K562 (cell line): ENCODE measurements around the gene GIPC3. TPM values are rescaled to one million over a fixed set of nuclear protein-coding genes. Genes with fewer than 3 reads are reported as not detected.

Experiments
- ARID3A ChIP-seq: IDR thresholded peaks from 2 replicates; pipeline ENCODE4 v1.6.1; 2012; ENCODE audit warnings: low read depth, low read length, improper control_type of control experiment, borderline replicate concordance
- BDP1 ChIP-seq: IDR thresholded peaks from 3 replicates; pipeline ENCODE4 v1.6.1; 2011; ENCODE audit not compliant: insufficient read length, insufficient read depth
- CBX3 ChIP-seq, 2 experiments: IDR thresholded peaks; 1 replicate in 1 of 2; 2 replicates in 1 of 2; pipeline ENCODE4 v1.6.1; 2012; ENCODE audit warnings: inconsistent platforms in 2 of 2, low read length in 2 of 2, borderline replicate concordance in 1 of 2, control low read depth in 1 of 2
- CTCF ChIP-seq, 3 experiments: IDR thresholded peaks in 2 of 3; conservative IDR thresholded peaks in 1 of 3; 2 replicates each; pipeline ENCODE4 v1.5.1; 2011 to 2012; ENCODE audit warnings: low read length in 3 of 3, mild to moderate bottlenecking in 3 of 3, control low read depth in 2 of 3, improper control_type of control experiment in 1 of 3, inconsistent platforms in 1 of 3, low read depth in 1 of 3, mixed read lengths in 1 of 3, moderate library complexity in 1 of 3; ENCODE audit not compliant: insufficient read depth in 2 of 3
- FOXJ2 ChIP-seq: fragments of 200-800 bp; sonication (Bioruptor generic); IDR thresholded peaks from 2 replicates; pipeline ENCODE4 v1.6.1; 2016; ENCODE audit warnings: missing genetic modification characterization, missing compliant biosample characterization
- HMGXB4 ChIP-seq: sonication (generic); formaldehyde crosslinking; IDR thresholded peaks from 2 replicates; pipeline ENCODE4 v1.8.1; 2023; ENCODE audit warnings: mild to moderate bottlenecking, missing genetic modification reagents
- KHSRP ChIP-seq: fragments of 450-650 bp; IDR thresholded peaks from 2 replicates; pipeline ENCODE4 v1.6.1; 2017
- MYC ChIP-seq, 2 experiments: fragments of 250-450 bp in 1 of 2; sonication (Bioruptor Pico) in 1 of 2; IDR thresholded peaks; 2 replicates each; pipeline versions ENCODE4 v1.5.1 to v1.6.1; 2012 to 2021; ENCODE audit warnings: low read depth in 2 of 2, borderline replicate concordance in 1 of 2, improper control_type of control experiment in 1 of 2, low read length in 1 of 2, mild to moderate bottlenecking in 1 of 2, moderate library complexity in 1 of 2
- PTBP1 ChIP-seq: fragments of 200-400 bp; formaldehyde crosslinking; IDR thresholded peaks from 2 replicates; pipeline ENCODE4 v1.6.1; 2017; ENCODE audit warnings: low read depth, low read length
- SMAD1 ChIP-seq: fragments of 150-350 bp; IDR thresholded peaks from 2 replicates; pipeline ENCODE4 v1.6.1; 2014; ENCODE audit warnings: low read length, low read depth; ENCODE audit not compliant: partially characterized antibody
- ZBTB49 ChIP-seq: sonication (generic); formaldehyde crosslinking; IDR thresholded peaks from 2 replicates; pipeline ENCODE4 v1.8.0; 2022; ENCODE audit warnings: missing genetic modification reagents, mild to moderate bottlenecking, borderline replicate concordance
- ZNF583 ChIP-seq: fragments of 250-450 bp; sonication (Bioruptor Pico); IDR thresholded peaks from 2 replicates; pipeline ENCODE4 v1.4.0; 2020
- ZNF740 ChIP-seq, 3 experiments: fragments of 200-800 bp in 1 of 3; sonication (Bioruptor generic) in 1 of 3; sonication (generic) in 1 of 3; formaldehyde crosslinking in 1 of 3; IDR thresholded peaks; 2 replicates each; pipeline versions ENCODE4 v1.6.1 to v1.8.0; 2016 to 2022; ENCODE audit warnings: mild to moderate bottlenecking in 2 of 3, missing compliant biosample characterization in 2 of 3, missing genetic modification characterization in 2 of 3, missing genetic modification reagents in 1 of 3
- polyA plus RNA-seq, 8 experiments: library from polyadenylated mRNA; depleted of rRNA in 4 of 8; stranded (reverse) in 5 of 8; unstranded in 3 of 8; fragments of >200 nt; fragmentation: Nextera tagmentation in 2 of 8; fragmentation: Illumina TruSeq in 1 of 8; extraction: Ambion mirVana in 2 of 8; extraction: Trizol in 1 of 8; gene quantifications; 2 replicates each; pipeline versions ENCODE4 v1.2.1 to v1.2.3, GENCODE V29; 2011 to 2014; ENCODE audit warnings: inconsistent platforms in 1 of 8, missing spikeins in 1 of 8
- total RNA-seq, 7 experiments: library from RNA; depleted of rRNA in 6 of 7; stranded (reverse); fragments of >200 nt in 6 of 7; fragmentation: Illumina TruSeq in 2 of 7; extraction: Trizol in 2 of 7; gene quantifications; 2 replicates each; pipeline versions ENCODE4 v1.2.1 to v1.2.3, GENCODE V29; 2011 to 2021; ENCODE audit warnings: low replicate concordance in 1 of 7

Gene GIPC3
- total and polyA plus RNA-seq, 9 of the 15 experiments (the other 6 are each of a cell fraction or from before 2014, with no cell fraction given): 0.03 to 3.6 (median 1.5) TPM; not detected in 1

- TF ChIP-seq HMGXB4 (CRISPR knock-in tag): 0 out of 2 replicates have a peak, but pooled peaks have one; percentile 58
- no peak for TF ChIP-seq ARID3A
- TF ChIP-seq SMAD1: no peak
- peak in 1 of 2 experiments; percentile 91; a peak in 2 of 3 replicates for TF ChIP-seq CBX3 (IDR thresholded peaks at IDR 0.05; ENCODE audit: borderline replicate concordance in 1 of 2, low read length in 2 of 2)
- TF ChIP-seq PTBP1: no peak
- TF ChIP-seq ZNF583 (CRISPR knock-in tag): peak; percentile 84; the same call in 1 of the 2 replicates
- no peak for TF ChIP-seq BDP1
- TF ChIP-seq ZBTB49 (CRISPR knock-in tag): no peak
- TF ChIP-seq MYC (IDR thresholded peaks at IDR 0.05; ENCODE audit: low read depth, low read length): peak; percentile 89
- TF ChIP-seq MYC (CRISPR knock-in tag; IDR thresholded peaks at IDR 0.05; ENCODE audit: borderline replicate concordance, low read depth): no peak
- 0 out of 6 replicates have a peak, but pooled peaks of 1 of the 3 experiments have one; percentile 4 for TF ChIP-seq CTCF (IDR thresholded peaks at IDR 0.05 in 2 of 3, conservative IDR thresholded peaks at IDR 0.05 in 1 of 3; ENCODE audit: insufficient read depth in 2 of 3, low read depth in 1 of 3, low read length in 3 of 3)
- no peak for TF ChIP-seq FOXJ2 (tag)
- no peak for TF ChIP-seq ZNF740 (CRISPR knock-in tag; IDR thresholded peaks at IDR 0.05)
- no peak for TF ChIP-seq ZNF740 (tag; IDR thresholded peaks at IDR 0.05)
- TF ChIP-seq KHSRP: no peak
Measured at GRCh38 chr19:3612901-3613741, 27.8 kb downstream of the GIPC3 start (continued).
